Measurements from ENCODE around the gene TRIM22. TPM values are rescaled to one million over a fixed set of nuclear protein-coding genes. Genes with fewer than 3 reads are reported as not detected.

Gene TRIM22
- total RNA-seq, 1 donor from 2014 or later = 255 TPM

GRCh38 chr11:5696210-5696609, 6.6 kb downstream of the TRIM22 start:
- Mint-ChIP-seq H3K27ac (peak overlapping the region; percentile 51), H3K27me3 (no peaks in the 10 kb centered on the region), H3K4me1 (peaks cover 78% of the 10 kb centered on the region), H3K4me3 (no peak overlapping the region), H3K36me3 (ENCODE audit: low read depth) (peaks cover 84% of the 10 kb centered on the region), H3K9me3 (no peaks in the 10 kb centered on the region)
- DNase-seq (no peak), ATAC-seq (ENCODE audit: low read depth) (no peak)
- intact Hi-C loops (cut with micrococcal nuclease) = loop anchor here (10.0 kb wide), 1 partner anchor 1091 kb away; the partner anchor contains the start of gene TRIM68
- ChIA-PET CTCF (interaction anchor here (1.9 kb wide), 1 partner anchor 12 kb away, joined by 6 read pairs; the partner anchor contains the start of gene TRIM5), POLR2A (interaction anchor here (0.8 to 1.3 kb wide), 2 partner anchors 12 to 64 kb away, joined by 4 read pairs; partner anchors contain the start of gene TRIM5)
- TF ChIP-seq CTCF (IDR thresholded peaks at IDR 0.05) = no peak

GRCh38 chr11:5698281-5698680, 8.7 kb downstream of the TRIM22 start:
- no peak for ATAC-seq (ENCODE audit: low read depth)
- H3K4me3 Mint-ChIP-seq = no peak overlapping the region
- TF ChIP-seq CTCF (IDR thresholded peaks at IDR 0.05) = no peak
- no peaks in the 10 kb centered on the region for H3K9me3 Mint-ChIP-seq
- peaks cover 84% of the 10 kb centered on the region for H3K36me3 Mint-ChIP-seq (ENCODE audit: low read depth)
- peaks cover 74% of the 10 kb centered on the region for H3K4me1 Mint-ChIP-seq
- CTCF ChIA-PET = no interaction called here
- POLR2A ChIA-PET = interaction anchor here (1.5 kb wide), 1 partner anchor 9 kb away, joined by 5 read pairs; the partner anchor contains the start of gene TRIM22
- no peaks in the 10 kb centered on the region for H3K27me3 Mint-ChIP-seq
- no peak for DNase-seq
- intact Hi-C loops (cut with micrococcal nuclease) = loop anchor here (10.0 kb wide), 1 partner anchor 1093 kb away; the partner anchor contains the start of gene TRIM68
- peak overlapping the region; percentile 12 for H3K27ac Mint-ChIP-seq

- Mint-ChIP-seq H3K9me3 (no peaks in the 10 kb centered on the region), H3K27ac (peak overlapping the region; percentile 95), H3K36me3 (ENCODE audit: low read depth) (peaks cover 84% of the 10 kb centered on the region), H3K4me3 (peak overlapping the region; percentile 86), H3K4me1 (peaks cover 66% of the 10 kb centered on the region), H3K27me3 (no peaks in the 10 kb centered on the region)
- DNase-seq (no peak), ATAC-seq (ENCODE audit: low read depth) (peak; percentile 57)
- POLR2A ChIA-PET = interaction anchor here (0.6 to 3.6 kb wide), 6 partner anchors 11 to 1187 kb away, joined by 3 to 60 read pairs (median 4); partner anchors contain the start of genes TRIM22, TRIM34 and TRIM5
- intact Hi-C loops (cut with micrococcal nuclease) = loop anchor here (1.0 to 2.0 kb wide), 3 partner anchors 11 to 16 kb away; partner anchors contain the start of genes TRIM22 and TRIM5
- CTCF ChIA-PET = interaction anchor here (1.1 to 3.4 kb wide), 6 partner anchors 10 to 918 kb away, joined by 3 to 23 read pairs (median 4); partner anchors contain the start of genes TPP1, TRIM22 and TRIM5
- no peak for TF ChIP-seq CTCF (IDR thresholded peaks at IDR 0.05)
Observed at GRCh38 chr11:5700421-5701054, 10.9 kb downstream of the TRIM22 start.

GRCh38 chr11:5701055-5701577, 11.5 kb downstream of the TRIM22 start:
- Mint-ChIP-seq H3K27me3 (no peaks in the 10 kb centered on the region), H3K36me3 (ENCODE audit: low read depth) (peaks cover 83% of the 10 kb centered on the region), H3K4me1 (peaks cover 60% of the 10 kb centered on the region), H3K4me3 (no peak overlapping the region), H3K27ac (peak overlapping the region; percentile 95), H3K9me3 (no peaks in the 10 kb centered on the region)
- no peak for ATAC-seq (ENCODE audit: low read depth)
- no peak for DNase-seq
- intact Hi-C loops (cut with micrococcal nuclease) = loop anchor here (1.0 to 2.0 kb wide), 2 partner anchors 11 to 16 kb away; partner anchors contain the start of gene TRIM5
- ChIA-PET CTCF (interaction anchor here (1.1 to 3.4 kb wide), 5 partner anchors 10 to 101 kb away, joined by 3 to 23 read pairs (median 4); partner anchors contain the start of genes TRIM22 and TRIM5), POLR2A (interaction anchor here (0.8 to 3.6 kb wide), 5 partner anchors 8 to 77 kb away, joined by 3 to 60 read pairs (median 5); partner anchors contain the start of genes TRIM22, TRIM34 and TRIM5)
- TF ChIP-seq CTCF (IDR thresholded peaks at IDR 0.05) = no peak

Data from activated B cell treated with CpG ODN at 0.5 μM for 24 hours (primary cell).